ENCODE measurements around the gene BBC3.

GRCh38 chr19:47227352-47228167, 3.4 kb downstream of the BBC3 start:
- TF ChIP-seq EZH2 (IDR thresholded peaks at IDR 0.05; ENCODE audit: insufficient read depth, poor library complexity, severe bottlenecking), result no peak
- no peak for TF ChIP-seq EZH2phosphoT487 (IDR thresholded peaks at IDR 0.05; ENCODE audit: insufficient read depth, low read depth)

Data from GM23248 (cell line).